Liver (tissue), 9 donors: Measurements from ENCODE around the gene GTPBP3. TPM values are rescaled to one million over a fixed set of nuclear protein-coding genes. Genes with fewer than 3 reads are reported as not detected.

Experiments used
- DNase-seq: peaks from one replicate; pipeline ENCODE4 v3.0.0-alpha.2; 2017; ENCODE audit warnings: low spot score
- H3K27ac ChIP-seq, 2 donors: one replicate each; pipeline ENCODE4 v1.7.0; 2013; ENCODE audit warnings: inconsistent platforms in 2 of 2, low read length in 2 of 2, control low read depth in 1 of 2, low read depth in 1 of 2, mild to moderate bottlenecking in 1 of 2
- H3K27me3 ChIP-seq, 4 donors: one replicate each; pipeline versions ENCODE4 v1.6.1 to v1.7.0; 2013; ENCODE audit warnings: low read length in 3 of 4, inconsistent platforms in 1 of 4, mild to moderate bottlenecking in 1 of 4, moderate library complexity in 1 of 4; ENCODE audit not compliant: control insufficient read depth in 4 of 4, insufficient read depth in 4 of 4
- H3K36me3 ChIP-seq, 4 donors: one replicate each; pipeline versions ENCODE4 v1.6.1 to v1.7.0; 2013; ENCODE audit warnings: low read length in 3 of 4, mild to moderate bottlenecking in 3 of 4, low read depth in 1 of 4, moderate library complexity in 1 of 4; ENCODE audit not compliant: control insufficient read depth in 4 of 4, insufficient read depth in 3 of 4
- H3K4me1 ChIP-seq, 4 donors: one replicate each; pipeline versions ENCODE4 v1.6.1 to v1.7.0; 2013; ENCODE audit warnings: low read length in 3 of 4, mild to moderate bottlenecking in 3 of 4, moderate library complexity in 1 of 4; ENCODE audit not compliant: control insufficient read depth in 4 of 4, insufficient read depth in 4 of 4
- H3K4me3 ChIP-seq, 3 donors: one replicate each; pipeline versions ENCODE4 v1.6.1 to v1.7.0; 2013; ENCODE audit warnings: low read length in 3 of 3, control low read depth in 1 of 3, low read depth in 1 of 3, mild to moderate bottlenecking in 1 of 3
- H3K9ac ChIP-seq, 2 donors: one replicate each; pipeline ENCODE4 v1.7.0; 2013; ENCODE audit warnings: low read length in 2 of 2, mild to moderate bottlenecking in 2 of 2, moderate library complexity in 2 of 2, control low read depth in 1 of 2, low read depth in 1 of 2
- H3K9me3 ChIP-seq, 4 donors: one replicate each; pipeline versions ENCODE4 v1.6.1 to v1.7.0; 2013; ENCODE audit warnings: low read length in 3 of 4; ENCODE audit not compliant: control insufficient read depth in 4 of 4
- EGR1 ChIP-seq, 2 donors: IDR thresholded peaks; 2 replicates each; pipeline ENCODE4 v1.6.1; 2016 to 2018; ENCODE audit warnings: antibody characterized with exemption in 2 of 2, low read depth in 2 of 2
- FOXA1 ChIP-seq: IDR thresholded peaks from 2 replicates; pipeline ENCODE4 v1.6.1; 2016; ENCODE audit warnings: antibody characterized with exemption
- FOXA2 ChIP-seq: IDR thresholded peaks from 2 replicates; pipeline ENCODE4 v1.6.1; 2016; ENCODE audit warnings: antibody characterized with exemption
- GABPA ChIP-seq, 2 donors: IDR thresholded peaks in 1 of 2; conservative IDR thresholded peaks in 1 of 2; 2 replicates each; pipeline ENCODE4 v1.6.1; 2016; ENCODE audit warnings: antibody characterized with exemption in 2 of 2, mild to moderate bottlenecking in 1 of 2, moderate library complexity in 1 of 2
- HNF4A ChIP-seq, 2 donors: conservative IDR thresholded peaks; 2 replicates each; pipeline ENCODE4 v1.6.1; 2016; ENCODE audit warnings: antibody characterized with exemption in 2 of 2, mild to moderate bottlenecking in 2 of 2
- HNF4G ChIP-seq: IDR thresholded peaks from 2 replicates; pipeline ENCODE4 v1.6.1; 2016; ENCODE audit warnings: antibody characterized with exemption
- JUND ChIP-seq, 2 donors: IDR thresholded peaks; 2 replicates each; pipeline ENCODE4 v1.6.1; 2016; ENCODE audit warnings: antibody characterized with exemption in 2 of 2
- NR2F2 ChIP-seq: IDR thresholded peaks from 2 replicates; pipeline ENCODE4 v1.6.1; 2016; ENCODE audit warnings: antibody characterized with exemption
- RAD21 ChIP-seq, 2 donors: IDR thresholded peaks; 2 replicates each; pipeline ENCODE4 v1.6.1; 2016; ENCODE audit warnings: antibody characterized with exemption in 2 of 2, mild to moderate bottlenecking in 2 of 2
- REST ChIP-seq: IDR thresholded peaks from 2 replicates; pipeline ENCODE4 v1.6.1; 2016; ENCODE audit warnings: antibody characterized with exemption, mild to moderate bottlenecking
- RXRA ChIP-seq, 2 donors: IDR thresholded peaks; 2 replicates each; pipeline ENCODE4 v1.6.1; 2017 to 2018; ENCODE audit warnings: antibody characterized with exemption in 2 of 2, mild to moderate bottlenecking in 1 of 2
- SP1 ChIP-seq: IDR thresholded peaks from 2 replicates; pipeline ENCODE4 v1.6.1; 2018; ENCODE audit warnings: antibody characterized with exemption, mild to moderate bottlenecking
- TAF1 ChIP-seq: conservative IDR thresholded peaks from 2 replicates; pipeline ENCODE4 v1.6.1; 2016; ENCODE audit warnings: antibody characterized with exemption, mild to moderate bottlenecking
- YY1 ChIP-seq: IDR thresholded peaks from 2 replicates; pipeline ENCODE4 v1.6.1; 2016; ENCODE audit warnings: antibody characterized with exemption, mild to moderate bottlenecking
- ZBTB33 ChIP-seq: IDR thresholded peaks from 2 replicates; pipeline ENCODE4 v1.6.1; 2016; ENCODE audit warnings: antibody characterized with exemption
- WGBS: extraction: QIAGEN DNeasy Blood & Tissue Kit; methylation state at CpG from one replicate; pipeline ENCODE4 v1.1.7; 2013; 5-methylcytosine and 5-hydroxymethylcytosine counted together
- polyA plus RNA-seq, 2 donors: library from polyadenylated mRNA; stranded (reverse) in 1 of 2; unstranded in 1 of 2; fragments of 200-250 nt in 1 of 2; fragments of >200 nt in 1 of 2; fragmentation: Nextera tagmentation in 1 of 2; extraction: Ambion mirVana in 1 of 2; gene quantifications; one replicate each; pipeline versions ENCODE4 v1.2.1 to v1.2.3, GENCODE V29; 2013 to 2015
- total RNA-seq, 2 donors: library from RNA; depleted of rRNA; stranded (reverse); fragments of >200 nt; gene quantifications; one replicate each; pipeline ENCODE4 v1.2.3, GENCODE V29; 2014
- TF ChIP-seq, protein P1 (sequence below): IDR thresholded peaks from 2 replicates; pipeline ENCODE4 v1.6.1; 2016; ENCODE audit warnings: antibody characterized with exemption
- TF ChIP-seq, protein P2 (sequence below): fragments of 150-350 bp; IDR thresholded peaks from 2 replicates; pipeline ENCODE4 v1.5.1; 2017; ENCODE audit warnings: improper control_type of control experiment, low read depth, low read length; ENCODE audit not compliant: missing input control
- TF ChIP-seq, protein P3 (sequence below): IDR thresholded peaks from 2 replicates; pipeline ENCODE4 v1.6.1; 2016; ENCODE audit warnings: antibody characterized with exemption
- donor health status: healthy.
- donor health status: healthy.
- donor health status: healthy.
- donor health status: healthy.
- donor health status: healthy.

The GTPBP3 gene
- total and polyA plus RNA-seq, 4 donors: 4.9 to 15.5 (median 9.6) TPM

GRCh38 chr19:17332677-17333581 is 4.4 kb upstream of the GTPBP3 start:
- Histone ChIP-seq H3K9ac (no peak overlapping the region), H3K4me3 (no peak overlapping the region), H3K27me3 (no peaks in the 10 kb centered on the region), H3K36me3 (no peaks in the 10 kb centered on the region), H3K27ac (no peak overlapping the region), H3K9me3 (no peaks in the 10 kb centered on the region), H3K4me1 (peaks cover 14 to 29% (median 21%) of the 10 kb centered on the region in 4 donors)
- no peak for TF ChIP-seq GABPA (IDR thresholded peaks at IDR 0.05 in 1 of 2, conservative IDR thresholded peaks at IDR 0.05 in 1 of 2)
- peak; percentile 30 for TF ChIP-seq SP1
- DNase-seq: no peak
- WGBS: 97% methylated on average over 45 of the region's 45 CpGs

DNA sequence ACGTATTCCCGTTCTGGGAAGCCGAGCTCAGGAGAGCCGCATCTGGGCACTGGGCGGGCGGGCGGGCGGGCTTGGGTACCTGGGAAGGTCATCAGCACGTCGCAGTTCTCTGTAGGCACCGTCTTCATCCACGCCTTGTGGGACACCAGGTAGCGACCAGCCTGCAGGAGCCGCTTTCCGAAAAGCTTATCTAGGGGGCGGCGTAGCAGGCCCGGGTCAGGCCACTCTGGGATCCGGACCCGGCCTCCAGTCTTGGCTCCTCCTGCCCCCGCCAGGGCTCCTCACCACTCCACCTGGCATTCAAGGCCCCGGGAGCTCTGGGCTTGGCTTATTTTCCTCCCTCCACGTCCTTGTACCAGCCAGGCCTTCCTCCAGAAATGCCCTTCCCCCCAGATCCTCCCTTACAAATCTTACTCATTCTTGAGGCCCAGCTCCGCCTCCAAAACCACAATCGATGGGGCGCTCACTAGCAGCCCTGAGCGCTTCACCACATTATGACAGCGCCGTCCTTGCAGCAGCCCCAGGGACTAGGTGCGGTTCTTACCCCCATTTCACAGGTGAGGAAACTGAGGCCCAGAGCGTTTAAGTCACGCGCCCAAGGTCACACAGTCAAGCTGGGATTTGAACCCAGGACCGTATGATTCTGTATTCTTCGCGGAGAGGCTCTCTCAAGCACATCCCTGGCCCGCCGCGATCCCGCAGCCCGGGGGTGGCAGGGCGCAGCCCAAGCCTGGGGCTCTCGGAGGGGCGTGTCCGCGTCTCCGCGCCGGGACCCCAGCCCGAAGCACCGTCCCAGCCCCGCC is 3.5 kb upstream of the GTPBP3 start:
- Histone ChIP-seq H3K27me3 (no peaks in the 10 kb centered on the region), H3K4me1 (peaks cover 13 to 34% (median 25%) of the 10 kb centered on the region in 4 donors), H3K36me3 (no peaks in the 10 kb centered on the region), H3K27ac (no peak overlapping the region), H3K9ac (peak overlapping the region in 1 of 2 donors; percentile 56), H3K9me3 (no peaks in the 10 kb centered on the region), H3K4me3 (peak overlapping the region; percentile 49 to 71 (median 63))
- 50% methylated on average over 52 of the region's 52 CpGs for WGBS
- DNase-seq: no peak
- TF ChIP-seq, protein P1, sequence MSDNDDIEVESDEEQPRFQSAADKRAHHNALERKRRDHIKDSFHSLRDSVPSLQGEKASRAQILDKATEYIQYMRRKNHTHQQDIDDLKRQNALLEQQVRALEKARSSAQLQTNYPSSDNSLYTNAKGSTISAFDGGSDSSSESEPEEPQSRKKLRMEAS: no peak
- no peak for TF ChIP-seq RAD21 (IDR thresholded peaks at IDR 0.05)
- TF ChIP-seq, protein P2, sequence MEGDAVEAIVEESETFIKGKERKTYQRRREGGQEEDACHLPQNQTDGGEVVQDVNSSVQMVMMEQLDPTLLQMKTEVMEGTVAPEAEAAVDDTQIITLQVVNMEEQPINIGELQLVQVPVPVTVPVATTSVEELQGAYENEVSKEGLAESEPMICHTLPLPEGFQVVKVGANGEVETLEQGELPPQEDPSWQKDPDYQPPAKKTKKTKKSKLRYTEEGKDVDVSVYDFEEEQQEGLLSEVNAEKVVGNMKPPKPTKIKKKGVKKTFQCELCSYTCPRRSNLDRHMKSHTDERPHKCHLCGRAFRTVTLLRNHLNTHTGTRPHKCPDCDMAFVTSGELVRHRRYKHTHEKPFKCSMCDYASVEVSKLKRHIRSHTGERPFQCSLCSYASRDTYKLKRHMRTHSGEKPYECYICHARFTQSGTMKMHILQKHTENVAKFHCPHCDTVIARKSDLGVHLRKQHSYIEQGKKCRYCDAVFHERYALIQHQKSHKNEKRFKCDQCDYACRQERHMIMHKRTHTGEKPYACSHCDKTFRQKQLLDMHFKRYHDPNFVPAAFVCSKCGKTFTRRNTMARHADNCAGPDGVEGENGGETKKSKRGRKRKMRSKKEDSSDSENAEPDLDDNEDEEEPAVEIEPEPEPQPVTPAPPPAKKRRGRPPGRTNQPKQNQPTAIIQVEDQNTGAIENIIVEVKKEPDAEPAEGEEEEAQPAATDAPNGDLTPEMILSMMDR: no peak
- no peak for TF ChIP-seq REST
- no peak for TF ChIP-seq TAF1
- no peak for TF ChIP-seq HNF4A (conservative IDR thresholded peaks at IDR 0.05)
- no peak for TF ChIP-seq ZBTB33
- no peak for TF ChIP-seq FOXA1
- TF ChIP-seq SP1: no peak
- TF ChIP-seq HNF4G: no peak
- TF ChIP-seq YY1: no peak
- TF ChIP-seq, protein P3, sequence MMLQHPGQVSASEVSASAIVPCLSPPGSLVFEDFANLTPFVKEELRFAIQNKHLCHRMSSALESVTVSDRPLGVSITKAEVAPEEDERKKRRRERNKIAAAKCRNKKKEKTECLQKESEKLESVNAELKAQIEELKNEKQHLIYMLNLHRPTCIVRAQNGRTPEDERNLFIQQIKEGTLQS: no peak
- no peak for TF ChIP-seq RXRA (IDR thresholded peaks at IDR 0.05)
- TF ChIP-seq GABPA (IDR thresholded peaks at IDR 0.05 in 1 of 2, conservative IDR thresholded peaks at IDR 0.05 in 1 of 2): no peak
- TF ChIP-seq JUND (IDR thresholded peaks at IDR 0.05): no peak
- TF ChIP-seq FOXA2: no peak
- no peak for TF ChIP-seq EGR1 (IDR thresholded peaks at IDR 0.05; ENCODE audit: low read depth in 2 of 2)
- no peak for TF ChIP-seq NR2F2
